ENCODE data around the gene CCDC78. TPM values are rescaled to one million over a fixed set of nuclear protein-coding genes. Genes with fewer than 3 reads are reported as not detected.
A peak's percentile ranks its signal among the peaks of the same experiment; 100 is the strongest.

CCDC78 gene
- total and polyA plus RNA-seq, 2 of the 13 experiments (the other 11 are each of a cell fraction or from before 2014, with no cell fraction given) = 0.53 to 1.5 TPM

GRCh38 chr16:720990-721764 is 5.1 kb downstream of the CCDC78 start, which contains the start of gene ANTKMT (continued):
- peak; percentile 54 for TF ChIP-seq GMEB1 (CRISPR knock-in tag; IDR thresholded peaks at IDR 0.05; ENCODE audit: borderline replicate concordance)
- peak; percentile 91 for TF ChIP-seq ZNF574 (CRISPR knock-in tag; IDR thresholded peaks at IDR 0.05)
- peak; percentile 24; the same call in 1 of the 2 replicates for TF ChIP-seq KDM2A (CRISPR knock-in tag; IDR thresholded peaks at IDR 0.05; ENCODE audit: borderline replicate concordance, low read depth)
- no peak for TF ChIP-seq ZBTB40 (IDR thresholded peaks at IDR 0.05)
- TF ChIP-seq ZBTB40 (CRISPR knock-in tag; IDR thresholded peaks at IDR 0.05) = peak; percentile 86
- TF ChIP-seq ATF5 (CRISPR knock-in tag; IDR thresholded peaks at IDR 0.05; ENCODE audit: low read depth) = peak; percentile 70; the same call in 1 of the 2 replicates
- peak; percentile 82 for TF ChIP-seq CCDC6 (CRISPR knock-in tag; IDR thresholded peaks at IDR 0.05)
- peak; percentile 88 for TF ChIP-seq KDM5A (IDR thresholded peaks at IDR 0.05; ENCODE audit: borderline replicate concordance, low read length)
- no peak for TF ChIP-seq SMAD1 (CRISPR knock-in tag; IDR thresholded peaks at IDR 0.05; ENCODE audit: borderline replicate concordance, low read depth)
- TF ChIP-seq MXI1 (IDR thresholded peaks at IDR 0.05; ENCODE audit: borderline replicate concordance, low read depth, low read length) = peak; percentile 40; the same call in 1 of the 3 replicates
- peak; percentile 42; the same call in 1 of the 2 replicates for TF ChIP-seq TOPORS (CRISPR knock-in tag; IDR thresholded peaks at IDR 0.05)
- TF ChIP-seq ARHGAP35 (CRISPR knock-in tag; IDR thresholded peaks at IDR 0.05; ENCODE audit: borderline replicate concordance) = peak; percentile 80; the same call in 1 of the 2 replicates
- TF ChIP-seq MIER3 (CRISPR knock-in tag; IDR thresholded peaks at IDR 0.05; ENCODE audit: borderline replicate concordance) = no peak
- no peak for TF ChIP-seq TP53 (CRISPR knock-in tag; conservative IDR thresholded peaks at IDR 0.05)
